ENCODE measurements around the gene PTPRN2. TPM values are rescaled to one million over a fixed set of nuclear protein-coding genes. Genes with fewer than 3 reads are reported as not detected.

Gene PTPRN2
- total and polyA plus RNA-seq, 2 of the 8 experiments (the other 6 are each of a cell fraction or from before 2014, with no cell fraction given): 2.6 to 4.5 TPM

GRCh38 chr7:157773361-157773760, 814.3 kb downstream of the PTPRN2 start:
- Histone ChIP-seq H3K79me2 (ENCODE audit: control insufficient read depth in 1 of 2, insufficient read depth in 2 of 2, low read length in 2 of 2) (no peaks in the 10 kb centered on the region), H3K4me1 (replicated peaks in 1 of 4; ENCODE audit: control insufficient read depth in 3 of 4, insufficient read depth in 4 of 4, low read length in 3 of 4) (no peaks in the 10 kb centered on the region), H3K27me3 (replicated peaks in 1 of 4; ENCODE audit: control insufficient read depth in 3 of 4, extremely low read depth in 1 of 4, insufficient read depth in 3 of 4, low read length in 3 of 4) (peaks cover 0 to 3% (median 1%) of the 10 kb centered on the region in 4 experiments; a peak in 2 of 7 replicates), H3K23ac (ENCODE audit: insufficient read length) (no peak overlapping the region), H3K14ac (ENCODE audit: insufficient read length) (no peak overlapping the region), H2AK5ac (ENCODE audit: low read depth, low read length) (no peak overlapping the region), H3K27ac (ENCODE audit: low read depth, low read length) (no peak overlapping the region), H4K8ac (ENCODE audit: extremely low read depth, insufficient read depth, low read length) (no peak overlapping the region), H2BK12ac (ENCODE audit: low read depth, low read length) (no peak overlapping the region), H3K4me2 (ENCODE audit: insufficient read depth in 1 of 2, low read depth in 2 of 2, low read length in 2 of 2) (no peak overlapping the region), H4K91ac (replicated peaks; ENCODE audit: insufficient read length, low read length) (no peak overlapping the region), H3K9ac (replicated peaks in 1 of 4; ENCODE audit: extremely low read depth in 1 of 4, low read depth in 3 of 4, low read length in 3 of 4) (no peak overlapping the region), H4K20me1 (replicated peaks in 1 of 2; ENCODE audit: control insufficient read depth in 1 of 2, insufficient read depth in 2 of 2, low read length in 2 of 2) (peaks cover 0 to 5% of the 10 kb centered on the region in 2 experiments), H2BK20ac (ENCODE audit: low read length) (no peak overlapping the region), H2BK5ac (ENCODE audit: low read depth, low read length) (no peak overlapping the region), H3K4ac (replicated peaks; ENCODE audit: insufficient read length, low read depth, low read length) (no peak overlapping the region), H3K23me2 (ENCODE audit: low read depth, low read length) (peaks cover 10% of the 10 kb centered on the region; the same call in 1 of the 2 replicates), H3K36me3 (ENCODE audit: control insufficient read depth in 2 of 4, insufficient read depth in 4 of 4, low read length in 3 of 4) (no peaks in the 10 kb centered on the region; a peak in 1 of 8 replicates), H3K79me1 (ENCODE audit: low read depth, low read length) (no peaks in the 10 kb centered on the region), H3K9me3 (ENCODE audit: insufficient read depth in 2 of 2, low read depth in 1 of 2, low read length in 1 of 2) (peaks cover 3% of the 10 kb centered on the region in 2 experiments; a peak in 1 of 4 replicates), H2AFZ (ENCODE audit: low read length) (no peak overlapping the region), H3K4me3 (ENCODE audit: extremely low read depth in 1 of 4, insufficient read depth in 2 of 4, low read depth in 3 of 4, low read length in 4 of 4) (no peak overlapping the region), H2BK15ac (ENCODE audit: low read length) (no peak overlapping the region), H3K56ac (replicated peaks; ENCODE audit: insufficient read length, low read depth, low read length) (no peak overlapping the region), H4K5ac (ENCODE audit: insufficient read length, low read depth, low read length) (no peak overlapping the region), H3K18ac (ENCODE audit: extremely low read depth, low read length) (no peak overlapping the region), H2BK120ac (replicated peaks; ENCODE audit: low read depth, low read length) (no peak overlapping the region)
- WGBS, 2 experiments (ENCODE audit: extremely low coverage in 1 of 2, insufficient coverage in 1 of 2, insufficient read length in 1 of 2, insufficient replicate concordance in 2 of 2, low coverage in 1 of 2, low lambda C conversion rate in 2 of 2, missing lambda C conversion rate in 1 of 2): 88% methylated on average over 9 of the region's 9 CpGs; no CpG with 5 or more reads in 1 of the 2 experiments
- FAIRE-seq (no peak), DNase-seq (ENCODE audit: low read depth in 1 of 2, low spot score in 2 of 2) (no peak)
- POLR2A ChIA-PET (ENCODE audit: partially characterized antibody): no interaction called here
- TF ChIP-seq RXRA (IDR thresholded peaks at IDR 0.05; ENCODE audit: insufficient read depth, low read depth, low read length): no peak
- TF ChIP-seq SRF (IDR thresholded peaks at IDR 0.05; ENCODE audit: low read depth, low read length): no peak
- no peak for TF ChIP-seq NANOG (IDR thresholded peaks at IDR 0.05; ENCODE audit: insufficient read depth, low read depth, low read length, poor library complexity, severe bottlenecking)
- TF ChIP-seq RAD21 (IDR thresholded peaks at IDR 0.05 in 1 of 2, conservative IDR thresholded peaks at IDR 0.05 in 1 of 2; ENCODE audit: low read depth in 2 of 2, low read length in 2 of 2): no peak
- TF ChIP-seq JUN (IDR thresholded peaks at IDR 0.05; ENCODE audit: low read depth, low read length): no peak
- TF ChIP-seq TCF12 (IDR thresholded peaks at IDR 0.05; ENCODE audit: low read depth, low read length): no peak
- CTCF ChIA-PET (ENCODE audit: partially characterized antibody): interaction anchor here (0.8 to 1.2 kb wide), 4 partner anchors 102 to 380 kb away, joined by 3 read pairs; no protein-coding TSS in a partner anchor

All from H1 (cell line).